HG03159 (cell line): ENCODE results near the gene SLC38A4.
"Not testable (repeated sequence)": the region's sequence is repeated elsewhere in the genome, so short reads cannot be mapped to it uniquely, and the experiment has no call there.

Experiments
- ATAC-seq: cut with Tn5 transposase; IDR thresholded peaks from one replicate; pipeline ENCODE4 v1.9.1; 2021; ENCODE audit warnings: mild to moderate bottlenecking, moderate library complexity; ENCODE audit not compliant: unreplicated experiment

The SLC38A4 gene, protein sequence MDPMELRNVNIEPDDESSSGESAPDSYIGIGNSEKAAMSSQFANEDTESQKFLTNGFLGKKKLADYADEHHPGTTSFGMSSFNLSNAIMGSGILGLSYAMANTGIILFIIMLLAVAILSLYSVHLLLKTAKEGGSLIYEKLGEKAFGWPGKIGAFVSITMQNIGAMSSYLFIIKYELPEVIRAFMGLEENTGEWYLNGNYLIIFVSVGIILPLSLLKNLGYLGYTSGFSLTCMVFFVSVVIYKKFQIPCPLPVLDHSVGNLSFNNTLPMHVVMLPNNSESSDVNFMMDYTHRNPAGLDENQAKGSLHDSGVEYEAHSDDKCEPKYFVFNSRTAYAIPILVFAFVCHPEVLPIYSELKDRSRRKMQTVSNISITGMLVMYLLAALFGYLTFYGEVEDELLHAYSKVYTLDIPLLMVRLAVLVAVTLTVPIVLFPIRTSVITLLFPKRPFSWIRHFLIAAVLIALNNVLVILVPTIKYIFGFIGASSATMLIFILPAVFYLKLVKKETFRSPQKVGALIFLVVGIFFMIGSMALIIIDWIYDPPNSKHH

DNA sequence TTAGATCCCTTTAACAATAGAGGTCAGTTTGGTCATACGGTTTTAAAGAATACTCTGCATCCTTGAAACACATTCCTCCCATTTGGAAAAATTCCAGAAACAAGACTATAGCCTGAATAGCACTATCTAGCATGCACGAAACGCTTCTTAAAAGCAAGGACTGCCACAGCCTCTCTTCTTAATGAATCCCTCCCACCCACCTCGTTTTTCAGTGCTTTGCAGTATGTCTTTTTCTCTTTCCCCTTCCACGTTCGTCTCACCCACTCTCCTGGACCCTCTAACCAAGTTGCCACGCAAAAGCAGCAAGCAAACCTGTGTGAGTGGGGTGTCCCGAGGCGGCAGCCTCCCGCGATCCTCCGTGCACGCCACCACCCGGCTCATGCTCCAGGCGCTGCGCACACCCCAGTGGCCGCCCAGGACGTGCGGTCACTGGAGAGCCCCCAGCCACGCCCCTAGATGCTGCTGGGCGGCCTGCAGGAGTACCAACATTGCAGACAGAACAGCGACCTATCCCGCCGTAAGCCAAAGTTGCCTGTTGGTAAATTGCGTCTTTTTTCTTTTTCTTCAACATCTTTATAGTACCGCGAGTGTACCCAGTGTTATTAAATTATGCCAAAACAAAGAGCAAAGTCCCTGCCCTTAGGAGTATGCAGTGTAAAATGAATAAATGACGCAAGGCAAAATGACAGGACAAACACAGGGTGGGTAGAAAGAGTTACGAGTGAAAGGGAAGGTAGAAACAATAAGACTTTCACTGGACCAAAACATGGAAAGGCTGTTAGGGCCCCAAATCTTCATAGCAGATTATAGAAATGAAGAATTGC is at the start of gene SLC38A4:
Gene SLC38A4, minus strand, starts transcription at position 407 of the 824 bp plus-strand sequence. CDS start 32,926 bp downstream, outside the sequence.
- ATAC-seq, result no peak

DNA sequence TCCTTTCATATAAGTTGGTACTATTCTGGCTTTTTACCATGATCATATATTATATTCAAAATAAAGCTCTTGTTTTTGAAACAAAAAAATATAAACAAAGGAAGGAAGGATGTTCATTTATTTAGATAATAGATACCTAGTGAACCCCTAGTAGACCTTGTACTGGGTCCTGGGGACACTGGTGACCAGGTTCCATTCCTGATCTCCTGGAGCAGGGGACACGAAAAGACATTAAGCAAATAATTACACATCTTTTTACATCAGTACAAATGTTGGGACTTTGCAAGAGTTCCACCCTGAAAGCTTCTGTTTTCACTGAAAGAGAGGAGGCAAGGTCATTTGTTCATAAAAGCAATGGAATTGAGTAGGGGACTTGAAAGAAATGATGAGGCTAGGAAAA is 49.3 kb upstream of the SLC38A4 start:
- ATAC-seq, result no peak

DNA sequence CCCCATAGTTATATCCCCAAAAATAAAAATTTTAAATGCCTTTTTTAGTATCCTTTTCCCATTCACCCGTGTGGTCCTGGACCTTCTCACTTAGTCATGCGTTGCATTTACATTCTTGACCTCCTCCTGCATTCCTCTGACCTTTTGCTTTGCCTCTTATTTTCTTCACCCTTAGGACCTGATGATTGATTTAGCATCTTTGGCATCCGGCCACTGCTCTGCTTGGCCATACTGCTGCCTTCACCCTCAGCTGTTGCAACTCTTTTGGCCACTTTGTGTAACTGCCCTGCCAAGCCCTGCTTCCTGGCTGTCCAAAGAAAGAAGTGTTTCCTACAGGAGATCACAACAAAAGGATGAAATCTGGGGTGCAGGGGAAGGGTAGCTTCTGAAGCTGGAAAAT is 48.8 kb upstream of the SLC38A4 start:
- no peak for ATAC-seq

DNA sequence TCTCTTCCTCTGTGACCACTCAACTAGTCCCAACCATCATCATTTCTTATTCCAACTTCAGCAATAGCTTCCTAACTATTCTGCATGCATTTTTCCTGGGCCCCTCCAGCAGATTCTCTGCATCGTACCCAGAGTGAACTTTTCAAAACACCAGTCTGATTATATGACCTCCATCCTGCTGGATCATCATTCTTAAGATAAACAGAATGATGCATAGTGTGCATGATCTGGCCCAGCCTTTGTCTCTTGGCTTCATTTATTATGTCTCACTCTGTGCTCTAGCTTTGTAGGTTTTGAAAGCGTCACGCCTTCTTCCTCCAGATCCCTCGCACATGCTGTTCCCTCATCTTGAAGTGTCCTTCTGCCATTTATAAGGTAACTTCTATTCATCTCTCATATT is 46.3 kb upstream of the SLC38A4 start:
- no peak for ATAC-seq

DNA sequence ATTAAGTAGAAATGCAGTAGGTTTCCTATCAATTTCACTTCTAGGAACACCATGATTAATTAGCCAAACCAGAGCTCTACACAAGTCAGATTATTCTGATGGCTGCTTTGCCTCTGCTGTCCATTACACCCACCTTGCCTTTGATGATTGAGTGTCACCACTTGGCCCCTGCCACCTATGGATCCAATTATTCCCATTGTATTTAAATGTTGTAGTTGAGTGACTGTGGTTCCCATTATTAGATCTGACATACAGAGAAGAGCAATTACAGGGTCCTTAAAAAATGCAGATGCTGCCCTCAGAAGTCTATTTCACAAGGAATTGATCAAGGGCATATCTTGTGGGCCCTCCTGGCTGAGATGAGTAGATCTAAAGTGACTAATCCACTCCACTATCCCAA is 39.5 kb upstream of the SLC38A4 start:
- ATAC-seq, result no peak

DNA sequence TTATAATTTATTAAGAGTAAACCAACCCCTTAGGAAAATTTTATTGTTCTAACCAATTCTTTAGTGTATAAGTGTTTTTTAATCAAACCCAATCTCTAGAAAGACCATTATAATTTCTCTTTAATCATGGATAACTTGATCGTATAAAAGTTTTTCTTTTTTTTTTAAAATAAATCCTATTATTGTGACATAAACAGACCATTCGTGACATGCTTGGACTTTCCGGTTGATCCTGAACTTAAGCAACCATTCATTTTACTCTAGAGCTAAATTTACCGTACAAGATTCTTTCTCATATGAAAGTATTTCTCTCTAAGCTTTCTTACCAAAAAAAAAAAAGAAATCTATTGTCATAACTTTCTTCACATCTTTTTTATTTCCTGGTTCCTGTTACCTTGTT is 32.6 kb upstream of the SLC38A4 start:
- ATAC-seq, result no peak

DNA sequence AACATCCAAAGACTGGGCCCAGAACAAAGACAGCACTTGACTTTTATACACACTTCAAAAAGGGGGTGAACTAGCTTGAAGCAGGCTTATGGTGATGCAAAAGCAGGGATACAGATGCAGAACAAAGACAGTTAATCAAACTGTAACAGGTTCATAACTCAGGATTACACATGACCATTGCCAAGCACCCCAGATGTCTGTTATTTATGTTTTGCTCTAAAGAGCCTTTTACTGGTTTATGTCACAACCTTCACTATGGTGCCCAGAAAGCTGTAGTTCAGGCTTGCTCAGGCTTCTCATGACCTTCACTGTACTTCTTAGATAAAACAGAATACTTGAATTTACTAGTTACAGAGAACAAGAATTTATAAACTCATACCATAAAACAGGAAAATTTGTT is 31.7 kb upstream of the SLC38A4 start:
- no peak for ATAC-seq

DNA sequence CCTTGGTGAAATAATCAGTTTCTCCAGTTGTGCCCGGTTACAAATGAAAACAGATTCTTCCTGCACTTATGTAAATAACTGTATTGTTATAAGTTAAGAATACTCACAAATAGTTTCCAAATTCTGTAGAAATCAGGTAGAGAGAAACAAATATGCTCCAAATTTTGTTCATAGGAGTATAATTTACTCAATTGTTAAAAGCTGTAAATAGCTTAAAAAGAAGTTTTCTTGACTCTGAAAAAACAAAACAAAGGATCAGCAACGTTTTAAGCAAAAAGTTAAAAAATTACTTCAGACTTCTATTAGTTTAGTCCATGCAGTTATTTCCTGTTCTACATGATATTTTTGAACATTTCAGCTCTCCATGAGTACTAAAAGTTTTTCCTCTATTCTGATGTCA is 30.0 kb upstream of the SLC38A4 start:
- ATAC-seq, result no peak

DNA sequence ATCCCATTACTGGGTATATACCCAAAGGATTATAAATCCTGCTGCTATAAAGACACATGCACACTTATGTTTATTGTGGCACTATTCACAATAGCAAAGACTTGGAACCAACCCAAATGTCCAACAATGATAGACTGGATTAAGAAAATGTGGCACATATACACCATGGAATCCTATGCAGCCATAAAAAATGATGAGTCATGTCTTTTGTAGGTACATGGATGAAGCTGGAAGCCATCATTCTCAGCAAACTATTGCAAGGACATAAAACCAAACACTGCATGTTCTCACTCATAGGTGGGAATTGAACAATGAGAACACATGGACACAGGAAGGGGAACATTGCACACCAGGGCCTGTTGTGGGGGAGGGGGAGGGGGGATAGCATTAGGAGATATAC is 28.4 kb upstream of the SLC38A4 start:
- not testable (repeated sequence) for ATAC-seq

DNA sequence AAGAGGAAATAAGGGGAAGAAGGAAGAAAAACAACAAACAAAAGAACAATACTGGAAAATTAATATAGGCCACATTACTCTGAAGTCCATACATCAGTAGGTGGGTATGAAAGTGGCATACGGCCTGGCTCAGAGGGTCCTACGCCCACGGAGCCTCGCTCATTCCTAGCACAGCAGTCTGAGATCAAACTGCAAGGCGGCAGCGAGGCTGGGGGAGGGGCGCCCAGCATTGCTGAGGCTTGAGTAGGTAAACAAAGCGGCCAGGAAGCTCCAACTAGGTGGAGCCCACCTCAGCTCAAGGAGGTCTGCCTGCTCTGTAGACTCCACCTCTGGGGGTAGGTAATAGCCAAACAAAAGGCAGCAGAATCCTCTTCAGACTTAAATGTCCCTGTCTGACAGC is 23.0 kb upstream of the SLC38A4 start:
- not testable (repeated sequence) for ATAC-seq

DNA sequence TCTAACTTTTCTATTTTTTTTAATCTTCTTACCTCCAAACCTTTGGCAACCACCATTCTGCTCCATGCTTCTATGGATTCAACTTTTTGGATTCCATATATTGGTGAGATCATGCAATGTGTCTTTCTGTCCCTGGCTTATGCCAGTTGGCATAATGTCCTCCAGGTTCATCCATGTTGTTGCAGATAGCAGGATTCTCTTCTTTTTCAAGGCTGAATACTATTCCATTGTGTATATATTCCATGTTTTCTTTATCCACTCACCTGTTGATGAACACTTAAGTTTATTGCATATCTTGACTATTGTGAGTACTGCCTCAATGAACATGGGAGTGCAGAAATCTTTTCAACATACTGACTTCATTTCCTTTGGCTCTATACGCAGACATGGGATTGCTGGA is 21.2 kb upstream of the SLC38A4 start:
- ATAC-seq, result no peak

DNA sequence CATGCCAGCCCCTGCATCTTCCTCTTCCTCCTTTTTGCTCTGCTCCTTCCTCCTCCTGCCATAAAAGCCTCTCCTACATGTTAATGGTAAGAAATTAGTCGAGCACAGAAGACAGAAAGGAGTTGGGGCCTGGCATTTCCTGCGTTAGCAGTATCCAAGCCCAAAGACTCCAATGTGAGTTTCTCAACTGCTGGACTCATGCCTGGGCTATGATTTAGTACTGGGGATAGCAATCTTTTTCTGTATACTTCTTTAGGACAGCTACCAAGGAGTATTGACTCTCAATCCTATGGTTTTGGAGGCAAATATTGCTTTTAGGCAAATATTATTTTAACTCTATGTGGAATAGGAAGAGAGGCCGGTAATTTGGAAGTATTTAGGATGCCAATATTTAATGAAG is 18.0 kb upstream of the SLC38A4 start:
- ATAC-seq, result no peak

DNA sequence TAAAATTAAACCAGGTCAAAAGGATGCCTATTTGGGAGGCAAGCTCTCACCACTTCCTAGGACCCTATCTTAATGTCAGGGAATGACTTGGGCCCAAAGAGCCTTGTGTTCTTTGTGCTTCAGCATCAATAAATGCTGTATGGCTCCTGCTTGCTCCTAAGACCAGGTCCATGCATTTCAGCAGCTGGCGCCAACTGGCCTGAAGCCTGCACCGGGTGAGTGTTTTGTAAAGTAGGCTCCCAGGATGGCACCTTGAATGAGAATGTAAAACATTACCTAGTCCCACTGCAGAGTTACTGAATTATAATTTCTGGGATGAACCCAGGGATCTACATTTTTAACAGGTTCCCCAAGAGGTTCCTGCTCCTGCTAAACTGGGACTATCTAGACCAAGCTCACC is 16.1 kb upstream of the SLC38A4 start:
- no peak for ATAC-seq

DNA sequence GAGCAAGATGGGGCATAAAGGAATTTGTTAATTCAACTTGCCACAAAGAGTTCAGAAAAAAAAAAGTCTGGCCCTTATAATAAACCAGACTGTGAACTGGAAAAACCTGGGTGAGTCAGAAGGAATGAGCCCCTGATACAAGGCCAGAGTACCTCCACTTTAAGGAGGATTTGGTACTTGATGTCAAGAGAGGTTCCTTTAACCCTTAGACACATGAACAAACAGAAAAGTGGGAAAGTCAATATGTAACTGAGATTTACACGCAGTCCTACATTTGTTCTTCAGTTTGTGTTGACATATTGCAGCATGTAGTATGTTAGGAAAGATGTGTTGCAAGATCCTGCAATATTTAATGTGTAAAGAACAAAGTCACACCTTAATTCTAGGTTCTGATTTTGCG is 14.2 kb upstream of the SLC38A4 start:
- ATAC-seq, result no peak

DNA sequence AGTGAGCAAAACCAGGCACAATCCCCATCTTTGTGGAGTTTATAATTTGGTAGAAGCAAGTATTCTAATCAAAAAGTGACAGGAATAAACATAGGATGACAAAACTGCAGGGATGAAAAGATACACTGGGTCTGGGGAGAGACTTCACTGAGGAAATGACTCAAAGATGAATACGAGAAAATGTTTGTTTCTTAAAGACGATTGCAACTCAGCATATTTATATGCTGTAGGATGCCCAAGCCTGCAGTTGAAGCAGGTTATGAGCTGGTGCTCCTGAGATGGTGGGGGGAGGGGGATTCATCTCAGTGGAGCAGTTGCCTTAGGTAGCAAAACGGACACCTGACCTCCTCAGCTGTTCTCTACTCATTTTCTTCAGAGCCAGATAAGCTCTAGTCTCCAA is 13.4 kb upstream of the SLC38A4 start:
- no peak for ATAC-seq

DNA sequence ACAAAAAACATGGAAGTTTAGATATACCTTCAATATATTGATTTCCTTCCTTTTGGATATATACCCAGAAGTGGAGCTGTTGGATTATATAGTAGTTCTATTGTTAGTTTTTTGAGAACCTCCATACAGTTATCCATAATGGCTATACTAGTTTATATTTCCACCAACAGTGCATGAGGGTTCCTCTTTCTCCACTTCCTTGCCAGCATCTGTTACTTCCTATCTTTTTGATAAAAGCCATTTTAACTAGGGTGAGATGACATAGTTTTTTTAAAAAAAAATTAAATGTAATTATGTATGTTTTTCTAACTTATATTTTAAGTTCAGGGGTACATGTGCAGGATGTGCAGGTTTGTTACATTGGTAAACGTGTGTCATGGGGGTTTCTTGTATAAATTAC is 10.0 kb upstream of the SLC38A4 start:
- no peak for ATAC-seq

DNA sequence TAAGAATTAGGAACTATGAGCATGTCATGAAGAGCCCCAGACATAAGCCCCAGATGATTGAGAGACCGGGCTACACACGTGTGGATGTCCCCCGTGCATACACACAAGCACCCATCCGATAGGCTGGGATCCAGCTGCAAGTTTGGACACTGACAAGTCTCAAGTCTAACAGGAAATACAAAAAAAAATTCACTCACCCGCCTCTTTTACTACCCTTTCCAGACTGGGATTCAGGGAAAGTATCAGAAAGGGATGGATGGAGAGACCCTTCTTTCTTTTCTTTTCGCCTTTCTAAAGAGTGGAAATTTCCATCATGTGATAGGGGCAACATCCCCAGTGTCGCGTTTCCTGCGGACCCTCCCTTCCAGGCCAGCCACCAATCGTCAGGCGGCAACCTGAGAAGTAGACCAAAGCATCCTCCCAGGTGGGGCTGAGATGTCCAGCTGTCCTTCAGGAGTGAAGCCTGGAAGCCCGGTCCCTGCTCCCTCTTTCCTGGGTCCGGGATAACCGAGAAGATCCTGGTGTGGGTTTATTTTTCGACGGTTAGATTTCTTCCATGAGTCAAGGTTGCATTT is 6.4 kb upstream of the SLC38A4 start:
- no peak for ATAC-seq

DNA sequence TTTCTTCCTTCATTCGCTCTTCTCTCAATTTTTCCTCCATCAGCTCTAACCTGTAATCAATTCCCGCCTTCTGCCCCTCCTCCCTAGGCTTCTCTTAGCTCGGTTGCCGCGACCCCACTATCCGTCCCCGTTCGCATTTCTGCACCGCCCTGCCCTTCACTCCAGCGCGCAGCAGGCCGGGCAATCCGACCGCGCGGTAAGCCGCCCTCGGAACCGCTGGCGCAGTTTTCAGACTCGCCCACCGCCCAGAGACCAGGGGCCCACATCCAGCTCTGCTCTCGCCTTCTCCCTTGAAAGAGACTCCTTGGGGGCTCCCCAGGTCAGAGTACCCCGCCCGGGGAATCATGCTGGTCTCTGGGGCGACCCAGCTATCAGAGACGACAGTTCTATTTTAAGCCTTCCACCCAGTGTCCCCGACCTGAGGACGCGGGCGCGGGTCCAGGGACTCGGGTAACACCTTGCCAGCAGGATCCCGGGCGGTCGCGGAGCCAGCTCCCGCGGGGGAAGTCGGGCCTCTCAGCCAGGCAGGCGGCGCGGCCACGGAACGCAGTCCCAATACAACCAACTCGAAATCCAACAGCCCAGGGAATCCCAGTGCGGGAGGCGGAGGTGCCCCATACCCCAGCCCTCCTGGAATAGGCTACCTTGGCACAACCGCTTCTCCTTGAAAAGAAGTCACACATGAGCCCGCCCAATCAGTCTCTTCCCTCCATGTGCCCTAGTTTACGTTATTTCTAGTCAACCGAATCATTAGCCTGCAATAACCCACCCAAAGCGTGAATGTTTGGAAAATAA is 5.7 kb upstream of the SLC38A4 start:
- ATAC-seq, result no peak

DNA sequence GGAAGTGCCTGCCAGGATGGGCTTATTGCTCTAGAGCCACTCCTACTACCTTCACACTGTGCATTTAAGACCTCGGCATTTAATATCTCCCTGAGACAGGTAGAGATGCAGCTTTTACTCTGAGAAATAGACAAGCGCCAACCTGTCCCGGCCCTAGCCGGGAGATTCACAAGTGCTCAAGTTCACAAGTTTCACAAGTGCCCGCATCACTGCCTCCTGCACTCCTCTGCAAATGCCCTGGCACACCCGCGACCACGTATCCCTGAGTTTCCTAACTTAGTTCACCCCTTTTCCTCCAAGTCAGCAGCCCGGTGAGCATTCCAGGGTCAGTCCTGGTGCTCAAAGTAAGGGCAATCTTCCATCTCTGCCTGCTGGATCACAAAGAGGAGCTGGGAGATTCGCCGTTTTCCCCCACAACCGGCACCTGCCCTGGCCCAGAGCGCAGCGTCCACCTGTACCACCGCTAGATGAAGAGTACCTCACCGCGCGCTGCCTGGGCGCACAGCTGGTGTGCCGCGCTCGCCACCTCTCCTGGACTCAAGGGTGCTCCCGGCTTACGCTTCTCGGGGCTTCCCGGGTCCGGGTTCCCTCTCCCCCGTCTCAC is 5.0 kb upstream of the SLC38A4 start:
- no peak for ATAC-seq

DNA sequence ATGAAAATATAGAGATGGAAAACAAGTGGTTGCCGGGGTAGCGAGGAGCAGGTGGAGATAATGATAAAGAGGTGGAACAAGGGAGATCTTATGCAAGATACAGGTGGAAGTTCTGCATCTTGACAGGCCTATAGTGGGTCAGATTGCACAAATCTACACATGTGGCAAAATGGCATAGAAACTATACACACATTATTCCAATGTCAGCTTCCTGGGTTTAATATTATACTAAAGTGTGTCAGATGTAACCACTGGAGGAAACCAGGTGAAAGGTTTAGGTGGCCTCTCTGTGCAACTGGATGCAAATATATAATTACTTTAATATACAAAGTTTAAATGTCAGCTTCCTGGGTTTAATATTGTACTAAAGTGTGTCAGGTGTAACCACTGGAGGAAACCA is 1.1 kb downstream of the SLC38A4 start:
- ATAC-seq, result no peak
